ENCODE measurements around the gene EFHC2. TPM values are rescaled to one million over a fixed set of nuclear protein-coding genes. Genes with fewer than 3 reads are reported as not detected.
"Not testable (repeated sequence)": the region's sequence is repeated elsewhere in the genome, so short reads cannot be mapped to it uniquely, and the experiment has no call there.

The EFHC2 gene
- total RNA-seq, 4 donors from 2014 or later: 1.6 TPM; not detected in 2

- H3K9me3 ChIP-seq: no peaks in the 10 kb centered on the region
- peak overlapping the region in 3 of 4 donors; percentile 3 to 52 (median 40) for H3K27ac ChIP-seq
- WGBS, 2 donors (ENCODE audit: low coverage in 1 of 2): 59% methylated on average over 4 of the region's 4 CpGs; no CpG with 5 or more reads in 1 of the 2 donors
- H3K4me1 ChIP-seq: peaks cover 0 to 14% (median 0%) of the 10 kb centered on the region in 4 donors
- no peaks in the 10 kb centered on the region for H3K27me3 ChIP-seq
- peak overlapping the region in 1 of 4 donors; percentile 29 for H3K4me3 ChIP-seq
- DNase-seq: no peak
- TF ChIP-seq POLR2AphosphoS5 (IDR thresholded peaks at IDR 0.05): no peak
- TF ChIP-seq CTCF (IDR thresholded peaks at IDR 0.05): no peak
- TF ChIP-seq POLR2A (IDR thresholded peaks at IDR 0.05): no peak
- TF ChIP-seq EP300 (IDR thresholded peaks at IDR 0.05; ENCODE audit: low read depth): no peak
- intact Hi-C loops (cut with DNase I; ENCODE audit: low total_unique reads): no loop called here
- in situ Hi-C loops (cut with MboI; ENCODE audit: low pct_ligation_motif_present in 1 of 4, low pct_unique_long_range_greater_than_20kb in 1 of 4, low sequenced_read_pairs in 3 of 4): no loop called here
- H3K36me3 ChIP-seq: no peaks in the 10 kb centered on the region
Observed at GRCh38 chrX:44253575-44253942, 89.9 kb downstream of the EFHC2 start.

- Histone ChIP-seq H3K4me1 (peaks cover 0 to 14% (median 0%) of the 10 kb centered on the region in 4 donors), H3K4me3 (peak overlapping the region in 2 of 4 donors; percentile 8 to 29), H3K27ac (peak overlapping the region in 2 of 4 donors; percentile 40 to 52)
- intact Hi-C loops (cut with DNase I; ENCODE audit: low total_unique reads); in situ Hi-C loops (cut with MboI; ENCODE audit: low pct_ligation_motif_present in 1 of 4, low pct_unique_long_range_greater_than_20kb in 1 of 4, low sequenced_read_pairs in 3 of 4); H3K36me3 ChIP-seq; H3K9me3 ChIP-seq; H3K27me3 ChIP-seq: not testable (repeated sequence)
- peak; percentile 66 for DNase-seq
- WGBS, 2 donors (ENCODE audit: low coverage in 1 of 2): 42% methylated on average over 16 of the region's 17 CpGs; no CpG with 5 or more reads in 1 of the 2 donors
Observed at GRCh38 chrX:44252688-44253574, 90.5 kb downstream of the EFHC2 start.

- Histone ChIP-seq H3K9me3 (no peaks in the 10 kb centered on the region), H3K36me3 (no peaks in the 10 kb centered on the region), H3K4me3 (no peak overlapping the region), H3K4me1 (no peaks in the 10 kb centered on the region), H3K27ac (no peak overlapping the region), H3K27me3 (no peaks in the 10 kb centered on the region)
- WGBS, 2 donors (ENCODE audit: low coverage in 1 of 2): 79% methylated on average over 4 of the region's 4 CpGs; no CpG with 5 or more reads in 1 of the 2 donors
- intact Hi-C loops (cut with DNase I; ENCODE audit: low total_unique reads): no loop called here
- TF ChIP-seq EP300 (IDR thresholded peaks at IDR 0.05; ENCODE audit: low read depth) (no peak), CTCF (IDR thresholded peaks at IDR 0.05) (no peak), POLR2A (IDR thresholded peaks at IDR 0.05) (no peak), POLR2AphosphoS5 (IDR thresholded peaks at IDR 0.05) (no peak)
- DNase-seq: no peak
- in situ Hi-C loops (cut with MboI; ENCODE audit: low pct_ligation_motif_present in 1 of 4, low pct_unique_long_range_greater_than_20kb in 1 of 4, low sequenced_read_pairs in 3 of 4): no loop called here
Observed at GRCh38 chrX:44247468-44247867, 96.0 kb downstream of the EFHC2 start.

- intact Hi-C loops (cut with DNase I; ENCODE audit: low total_unique reads) (no loop called here), in situ Hi-C loops (cut with MboI; ENCODE audit: low pct_ligation_motif_present in 1 of 4, low pct_unique_long_range_greater_than_20kb in 1 of 4, low sequenced_read_pairs in 3 of 4) (no loop called here)
- no peaks in the 10 kb centered on the region for H3K36me3 ChIP-seq
- no peak for TF ChIP-seq POLR2A (IDR thresholded peaks at IDR 0.05)
- TF ChIP-seq POLR2AphosphoS5 (IDR thresholded peaks at IDR 0.05): no peak
- TF ChIP-seq EP300 (IDR thresholded peaks at IDR 0.05; ENCODE audit: low read depth): no peak
- TF ChIP-seq CTCF (IDR thresholded peaks at IDR 0.05): no peak
- H3K4me3 ChIP-seq: no peak overlapping the region
- WGBS, 2 donors (ENCODE audit: low coverage in 1 of 2): 53 to 100% methylated on average over 2 of the region's 2 CpGs
- no peaks in the 10 kb centered on the region for H3K27me3 ChIP-seq
- no peak overlapping the region for H3K27ac ChIP-seq
- no peaks in the 10 kb centered on the region for H3K9me3 ChIP-seq
- DNase-seq: no peak
- no peaks in the 10 kb centered on the region for H3K4me1 ChIP-seq
Observed at GRCh38 chrX:44246826-44247225, 96.6 kb downstream of the EFHC2 start.

All from transverse colon (tissue), 4 donors.